ENCODE results near the gene MAN1A1.

Gene MAN1A1

DNA sequence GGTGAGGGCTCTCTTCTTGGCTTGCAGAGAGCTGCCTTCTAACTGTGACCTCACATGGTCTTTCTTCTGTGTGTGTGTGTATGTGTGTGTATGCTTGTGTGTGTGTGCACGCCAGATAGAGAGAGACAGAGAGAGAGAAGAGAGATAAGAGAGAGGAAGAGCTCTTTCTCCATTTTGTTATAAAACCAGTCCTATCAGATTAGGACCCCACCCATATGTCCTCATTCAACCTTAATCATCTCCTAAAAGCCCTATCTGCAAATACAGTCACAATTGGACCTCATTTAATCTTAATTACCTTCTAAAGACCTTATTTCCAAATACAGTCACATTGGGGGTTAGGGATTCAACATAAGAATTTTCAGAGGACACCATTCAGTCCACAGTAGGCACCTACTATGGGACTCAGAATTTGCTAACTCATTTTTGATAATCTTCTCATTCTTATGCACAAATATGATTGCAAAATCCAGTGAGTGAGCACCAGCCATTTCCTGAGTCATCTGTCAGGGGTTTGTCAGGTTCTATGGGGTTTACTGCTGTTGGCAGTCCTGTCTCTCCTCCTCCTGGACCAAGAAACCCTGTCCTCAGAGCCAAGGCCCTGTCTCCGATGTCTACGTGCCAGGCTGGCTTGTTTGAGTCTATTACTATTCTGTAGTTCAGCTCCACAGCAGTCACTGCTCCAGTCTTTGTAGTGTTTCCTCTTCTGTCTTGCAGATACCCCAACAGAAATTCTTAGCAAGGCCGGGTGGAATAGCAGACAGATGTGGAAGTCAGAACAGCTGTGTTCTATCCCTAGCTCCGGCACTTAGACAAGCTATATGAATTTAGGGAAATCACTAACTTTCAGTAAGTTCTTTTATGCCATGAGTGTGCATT lies 212.1 kb downstream of the MAN1A1 start:
- DNase-seq, result no peak

GRCh38 chr6:119134752-119135151 lies 214.8 kb downstream of the MAN1A1 start:
- DNase-seq, result no peak

- no peak for DNase-seq
Measured at GRCh38 chr6:119133400-119133799, 216.2 kb downstream of the MAN1A1 start.

DNA sequence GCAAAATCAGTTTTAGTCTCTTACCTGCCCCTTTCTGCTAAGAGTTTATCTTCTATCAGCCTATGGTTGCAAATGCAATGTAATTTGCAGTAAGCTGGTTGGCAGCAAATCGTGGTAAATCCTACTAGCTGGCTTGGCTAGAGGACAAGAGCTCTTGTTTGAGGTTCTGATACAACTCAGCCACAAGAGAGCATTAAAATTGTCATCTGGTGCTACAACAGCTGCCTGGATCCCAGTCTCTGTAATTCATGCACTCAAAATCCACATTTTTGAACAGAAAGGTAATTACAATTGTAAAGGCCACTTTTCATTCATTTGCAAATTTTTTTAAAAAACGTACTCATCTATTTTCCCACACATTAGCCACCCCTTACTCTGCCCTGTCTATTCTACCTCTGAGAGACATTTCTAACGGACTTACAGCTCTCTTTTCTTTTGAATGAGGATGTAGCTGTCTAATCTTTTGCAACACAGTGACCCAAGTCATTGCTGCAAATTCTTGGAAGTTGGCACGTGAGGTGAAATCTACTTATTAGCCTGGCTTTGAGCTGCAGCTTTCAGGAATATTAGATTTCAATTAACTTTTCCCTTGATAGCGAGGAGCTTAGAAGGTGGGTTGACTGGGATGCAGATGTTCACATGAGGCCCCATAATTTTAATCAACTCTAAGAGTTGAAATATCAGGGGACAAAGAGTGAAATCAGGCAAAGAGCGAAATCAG lies 217.1 kb downstream of the MAN1A1 start:
- no peak for DNase-seq

GRCh38 chr6:119129968-119130484 lies 219.5 kb downstream of the MAN1A1 start:
- DNase-seq, result no peak

DNA sequence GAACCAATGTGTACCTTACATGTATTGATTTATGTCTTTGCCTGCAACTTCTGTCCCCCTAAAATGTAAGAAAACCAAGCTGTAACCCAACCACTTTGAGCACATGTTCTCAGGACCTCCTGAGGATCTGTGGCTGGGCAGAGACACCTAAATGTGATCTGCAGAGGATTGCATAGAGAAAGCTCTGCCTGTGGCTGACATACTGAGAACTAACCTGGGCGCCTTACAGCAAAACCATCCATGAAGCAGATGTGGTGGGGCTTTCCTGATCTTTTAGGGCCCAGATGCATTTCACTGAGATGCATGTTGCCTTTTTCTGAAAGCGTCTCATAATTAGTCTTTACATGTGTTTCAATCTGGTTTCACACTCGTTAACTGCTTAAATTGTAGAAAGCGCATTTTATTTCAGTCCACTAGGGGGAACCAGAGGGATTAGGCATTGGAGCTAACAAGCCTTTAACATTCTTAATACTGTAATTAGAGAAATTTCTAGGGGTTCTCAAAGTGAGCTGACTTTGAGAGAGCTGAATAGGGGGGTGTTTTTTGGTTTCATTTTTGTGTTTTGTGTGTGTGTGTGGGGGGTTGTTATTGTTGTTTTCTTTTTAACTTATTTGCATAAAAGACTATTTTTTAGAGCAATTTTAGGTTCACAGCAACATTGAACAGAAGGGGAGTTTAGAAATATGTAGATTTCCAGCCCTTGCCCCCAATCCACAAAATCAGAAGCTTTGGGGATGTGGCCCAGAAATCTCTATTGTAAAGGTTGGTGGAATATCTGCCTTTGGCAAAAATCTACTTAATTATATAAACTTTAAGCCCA lies 220.2 kb downstream of the MAN1A1 start:
- DNase-seq, result no peak

DNA sequence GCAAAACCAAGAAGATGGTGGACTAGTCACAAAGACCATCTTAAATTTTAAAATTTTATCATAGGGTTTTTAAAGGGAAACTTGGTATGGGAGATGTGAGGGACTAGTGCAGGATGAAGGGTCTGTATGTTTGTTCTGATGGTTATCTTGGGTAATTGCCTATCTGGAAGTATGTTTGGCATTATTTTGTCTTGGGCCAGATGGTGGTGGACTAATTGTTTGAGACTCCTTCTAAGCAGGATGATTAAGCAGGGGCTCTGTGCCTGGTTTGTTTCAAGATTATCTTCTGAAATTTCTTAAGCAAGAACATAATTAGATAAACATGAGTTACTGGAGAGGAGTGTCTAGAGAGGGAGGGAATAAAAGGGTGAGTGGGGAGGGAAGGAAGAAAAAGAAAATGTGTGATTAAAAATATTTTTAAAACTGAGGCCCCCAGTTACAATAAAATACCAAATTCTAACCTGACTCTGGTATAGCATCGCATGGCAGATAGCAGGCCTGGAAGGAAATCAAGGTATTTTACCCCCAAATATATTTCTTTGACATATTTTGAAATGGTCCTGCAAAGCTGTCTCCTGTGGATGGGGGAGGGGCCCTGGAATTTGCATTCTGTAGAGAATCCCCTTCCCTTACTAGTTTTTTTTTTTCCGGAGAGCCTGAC lies 221.2 kb downstream of the MAN1A1 start:
- DNase-seq, result no peak

GRCh38 chr6:119127627-119128026 lies 221.9 kb downstream of the MAN1A1 start:
- no peak for DNase-seq

Data from CD4-positive, alpha-beta T cell treated with Interleukin-6 for 4 hours (primary cell).